ENCODE data around the gene ANKRD33B.

DNA sequence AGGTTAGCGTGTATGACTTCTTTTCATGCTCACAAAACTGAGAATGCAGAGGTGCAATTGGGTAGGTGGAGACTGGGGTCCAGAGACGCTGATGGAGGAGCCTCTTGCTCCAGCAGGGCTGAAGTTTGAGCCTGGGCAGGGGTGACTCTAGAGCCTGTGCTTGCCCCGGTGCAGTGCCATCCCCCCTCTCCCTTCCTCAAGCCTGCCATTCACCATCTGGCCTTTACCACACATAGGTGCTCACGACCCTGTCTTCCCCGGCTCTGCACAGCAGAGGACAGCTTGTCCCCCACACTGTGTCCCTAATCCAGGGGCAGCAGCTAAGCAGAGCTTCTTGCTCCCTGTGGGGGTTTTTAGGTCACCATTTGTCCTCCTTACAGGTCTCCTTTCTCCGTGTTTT lies 110.7 kb downstream of the ANKRD33B start:
- TF ChIP-seq, protein P1, sequence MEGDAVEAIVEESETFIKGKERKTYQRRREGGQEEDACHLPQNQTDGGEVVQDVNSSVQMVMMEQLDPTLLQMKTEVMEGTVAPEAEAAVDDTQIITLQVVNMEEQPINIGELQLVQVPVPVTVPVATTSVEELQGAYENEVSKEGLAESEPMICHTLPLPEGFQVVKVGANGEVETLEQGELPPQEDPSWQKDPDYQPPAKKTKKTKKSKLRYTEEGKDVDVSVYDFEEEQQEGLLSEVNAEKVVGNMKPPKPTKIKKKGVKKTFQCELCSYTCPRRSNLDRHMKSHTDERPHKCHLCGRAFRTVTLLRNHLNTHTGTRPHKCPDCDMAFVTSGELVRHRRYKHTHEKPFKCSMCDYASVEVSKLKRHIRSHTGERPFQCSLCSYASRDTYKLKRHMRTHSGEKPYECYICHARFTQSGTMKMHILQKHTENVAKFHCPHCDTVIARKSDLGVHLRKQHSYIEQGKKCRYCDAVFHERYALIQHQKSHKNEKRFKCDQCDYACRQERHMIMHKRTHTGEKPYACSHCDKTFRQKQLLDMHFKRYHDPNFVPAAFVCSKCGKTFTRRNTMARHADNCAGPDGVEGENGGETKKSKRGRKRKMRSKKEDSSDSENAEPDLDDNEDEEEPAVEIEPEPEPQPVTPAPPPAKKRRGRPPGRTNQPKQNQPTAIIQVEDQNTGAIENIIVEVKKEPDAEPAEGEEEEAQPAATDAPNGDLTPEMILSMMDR (IDR thresholded peaks at IDR 0.05) = no peak
- TF ChIP-seq POLR2A (IDR thresholded peaks at IDR 0.05) = no peak
